ENCODE results near the gene RTN1.

RTN1 gene

DNA sequence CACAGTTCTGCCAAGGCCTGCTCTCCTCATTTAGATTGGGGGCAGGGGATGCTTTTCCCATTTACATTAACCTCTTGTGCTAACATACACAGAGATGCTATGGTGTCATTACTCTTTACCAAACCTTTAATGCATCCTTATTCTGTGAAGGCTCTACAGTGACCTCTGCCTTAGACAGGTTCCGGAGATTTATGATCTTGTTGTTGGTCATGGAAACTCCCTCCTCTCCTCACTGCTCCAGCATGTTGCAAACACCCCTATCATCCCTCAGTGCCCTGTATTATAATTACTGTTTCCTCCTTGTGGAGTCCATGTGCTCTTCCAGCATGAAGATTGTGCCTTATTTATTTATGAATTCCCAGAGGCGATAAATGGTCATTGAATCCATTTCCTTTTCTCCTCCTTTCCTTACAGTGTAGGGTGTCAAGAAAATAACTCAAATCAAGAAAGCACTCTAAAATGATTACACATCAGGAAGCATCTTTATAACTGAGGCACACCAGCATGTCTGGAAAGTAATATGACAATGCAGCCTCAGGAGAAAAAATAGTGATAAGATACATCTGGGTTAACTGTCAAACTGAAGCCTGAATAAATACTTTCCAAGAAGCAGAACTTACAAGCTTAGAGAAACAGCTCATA, 37.8 kb downstream of the RTN1 start:
- TF ChIP-seq, protein P1, sequence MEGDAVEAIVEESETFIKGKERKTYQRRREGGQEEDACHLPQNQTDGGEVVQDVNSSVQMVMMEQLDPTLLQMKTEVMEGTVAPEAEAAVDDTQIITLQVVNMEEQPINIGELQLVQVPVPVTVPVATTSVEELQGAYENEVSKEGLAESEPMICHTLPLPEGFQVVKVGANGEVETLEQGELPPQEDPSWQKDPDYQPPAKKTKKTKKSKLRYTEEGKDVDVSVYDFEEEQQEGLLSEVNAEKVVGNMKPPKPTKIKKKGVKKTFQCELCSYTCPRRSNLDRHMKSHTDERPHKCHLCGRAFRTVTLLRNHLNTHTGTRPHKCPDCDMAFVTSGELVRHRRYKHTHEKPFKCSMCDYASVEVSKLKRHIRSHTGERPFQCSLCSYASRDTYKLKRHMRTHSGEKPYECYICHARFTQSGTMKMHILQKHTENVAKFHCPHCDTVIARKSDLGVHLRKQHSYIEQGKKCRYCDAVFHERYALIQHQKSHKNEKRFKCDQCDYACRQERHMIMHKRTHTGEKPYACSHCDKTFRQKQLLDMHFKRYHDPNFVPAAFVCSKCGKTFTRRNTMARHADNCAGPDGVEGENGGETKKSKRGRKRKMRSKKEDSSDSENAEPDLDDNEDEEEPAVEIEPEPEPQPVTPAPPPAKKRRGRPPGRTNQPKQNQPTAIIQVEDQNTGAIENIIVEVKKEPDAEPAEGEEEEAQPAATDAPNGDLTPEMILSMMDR (IDR thresholded peaks at IDR 0.05; ENCODE audit: extremely low read depth, missing control alignments), result no peak
- no peak for DNase-seq (ENCODE audit: low spot score)

- TF ChIP-seq, protein P1 (IDR thresholded peaks at IDR 0.05; ENCODE audit: extremely low read depth, missing control alignments), result no peak
- DNase-seq (ENCODE audit: low spot score), result no peak
These were observed 39.4 kb downstream of the RTN1 start for GRCh38 chr14:59831121-59831730.

DNA sequence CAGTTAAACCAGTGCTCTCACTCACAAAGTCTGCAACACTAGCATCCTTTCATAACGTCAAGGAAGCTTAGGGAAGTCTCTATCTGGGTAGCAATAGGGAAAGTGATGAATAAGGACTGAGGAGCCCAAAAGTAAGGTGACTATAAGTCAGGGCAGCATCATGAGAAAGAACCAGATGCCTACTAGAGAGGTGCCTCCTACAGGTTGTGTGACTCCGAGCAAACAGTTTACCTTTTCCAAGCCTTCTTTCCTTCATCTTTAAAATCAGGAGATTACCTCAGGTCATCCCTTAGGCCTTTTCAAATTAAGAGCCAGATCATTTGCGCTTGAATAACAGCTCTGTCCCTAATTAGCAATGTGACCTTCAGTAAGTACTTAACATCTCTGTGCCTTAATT, 40.2 kb downstream of the RTN1 start:
- TF ChIP-seq, protein P1 (IDR thresholded peaks at IDR 0.05; ENCODE audit: extremely low read depth, missing control alignments), result no peak

GRCh38 chr14:59829469-59830337, 40.9 kb downstream of the RTN1 start:
- no peak for DNase-seq (ENCODE audit: low spot score)
- TF ChIP-seq, protein P1 (IDR thresholded peaks at IDR 0.05; ENCODE audit: extremely low read depth, missing control alignments), result no peak

More for the DNA sequence above, 40.2 kb downstream of the RTN1 start:
- no peak for DNase-seq (ENCODE audit: low spot score)

DNA sequence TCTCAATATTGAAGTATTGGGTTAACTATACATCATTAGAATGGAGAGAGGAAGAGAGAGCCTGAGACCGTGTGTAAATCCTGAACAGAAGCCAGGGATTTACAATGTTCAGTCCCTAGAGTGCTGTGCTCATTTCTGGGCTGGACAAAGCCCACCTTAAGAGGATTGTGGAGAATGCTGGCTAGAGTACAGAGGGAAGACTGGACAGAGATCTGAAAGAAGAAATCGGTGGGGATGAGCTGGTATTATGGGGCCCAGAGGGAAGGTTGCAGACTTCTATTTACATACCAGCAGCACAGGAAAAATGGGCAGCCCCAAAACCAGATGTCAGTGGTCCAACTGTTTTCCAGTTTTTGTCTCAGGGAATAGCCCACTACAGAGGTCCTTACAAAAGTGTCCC, 42.3 kb downstream of the RTN1 start:
- no peak for DNase-seq (ENCODE audit: low spot score)
- TF ChIP-seq, protein P1 (IDR thresholded peaks at IDR 0.05; ENCODE audit: extremely low read depth, missing control alignments), result no peak

DNA sequence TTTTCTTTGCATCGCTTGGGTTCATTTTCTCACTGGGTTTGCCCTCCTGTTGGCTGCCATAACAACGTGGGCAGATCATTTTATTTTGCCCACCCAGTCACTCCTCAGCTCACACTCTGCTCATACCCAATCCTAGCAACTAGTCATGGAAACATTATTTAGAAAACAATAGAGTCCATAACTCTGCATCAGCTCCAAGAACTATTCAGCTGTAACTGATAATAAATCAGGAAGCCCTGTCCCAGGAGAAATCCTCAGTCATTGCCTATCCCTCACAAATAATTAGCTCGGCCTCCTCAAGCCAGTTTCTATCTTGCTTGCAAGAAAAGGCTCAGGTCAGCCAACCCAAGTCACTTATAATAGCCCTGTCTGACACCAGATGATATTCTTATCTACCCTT, 43.2 kb downstream of the RTN1 start:
- TF ChIP-seq, protein P1 (IDR thresholded peaks at IDR 0.05; ENCODE audit: extremely low read depth, missing control alignments), result no peak
- DNase-seq (ENCODE audit: low spot score), result no peak

GRCh38 chr14:59826150-59826549, 44.4 kb downstream of the RTN1 start:
- no peak for DNase-seq (ENCODE audit: low spot score)

More at GRCh38 chr14:59826150-59826549, 44.4 kb downstream of the RTN1 start:
- TF ChIP-seq, protein P1 (IDR thresholded peaks at IDR 0.05; ENCODE audit: extremely low read depth, missing control alignments), result no peak
